GM21717 (cell line): ENCODE measurements around the gene ULBP2.
"Not testable (repeated sequence)": the region's sequence is repeated elsewhere in the genome, so short reads cannot be mapped to it uniquely, and the experiment has no call there.

Experiments used
- ATAC-seq: cut with Tn5 transposase; IDR thresholded peaks from one replicate; pipeline ENCODE4 v1.9.1; 2021; ENCODE audit warnings: mild to moderate bottlenecking, moderate library complexity; ENCODE audit not compliant: unreplicated experiment

The ULBP2 gene

GRCh38 chr6:149925974-149926777 lies 15.6 kb upstream of the ULBP2 start:
- ATAC-seq: peak; percentile 63

GRCh38 chr6:149927025-149927424 lies 14.8 kb upstream of the ULBP2 start:
- ATAC-seq: not testable (repeated sequence)

GRCh38 chr6:149929422-149929821 lies 12.4 kb upstream of the ULBP2 start:
- no peak for ATAC-seq

- ATAC-seq: no peak
Measured at GRCh38 chr6:149931501-149931900, 10.3 kb upstream of the ULBP2 start.

GRCh38 chr6:149933036-149933435 lies 8.8 kb upstream of the ULBP2 start:
- ATAC-seq: no peak

GRCh38 chr6:149933461-149933860 lies 8.4 kb upstream of the ULBP2 start:
- no peak for ATAC-seq

- no peak for ATAC-seq
Measured at GRCh38 chr6:149934249-149935156, 7.3 kb upstream of the ULBP2 start.

- ATAC-seq: no peak
Measured at GRCh38 chr6:149935246-149935645, 6.6 kb upstream of the ULBP2 start.

GRCh38 chr6:149935668-149936067 lies 6.1 kb upstream of the ULBP2 start:
- no peak for ATAC-seq

GRCh38 chr6:149936743-149937142 lies 5.1 kb upstream of the ULBP2 start:
- no peak for ATAC-seq

GRCh38 chr6:149938013-149938570 lies 3.7 kb upstream of the ULBP2 start:
- not testable (repeated sequence) for ATAC-seq

- ATAC-seq: peak; percentile 77
Measured at GRCh38 chr6:149938571-149939355, 3.1 kb upstream of the ULBP2 start.

- ATAC-seq: no peak
Measured at GRCh38 chr6:149939356-149939648, 2.5 kb upstream of the ULBP2 start.

GRCh38 chr6:149939909-149940671 lies 1.7 kb upstream of the ULBP2 start:
- no peak for ATAC-seq

- no peak for ATAC-seq
Measured at GRCh38 chr6:149940672-149940982, 1.2 kb upstream of the ULBP2 start.

GRCh38 chr6:149942461-149942829 lies 631 bp downstream of the ULBP2 start:
- ATAC-seq: no peak

GRCh38 chr6:149943321-149943720 lies 1.5 kb downstream of the ULBP2 start:
- not testable (repeated sequence) for ATAC-seq

GRCh38 chr6:149945276-149945675 lies 3.5 kb downstream of the ULBP2 start:
- ATAC-seq: not testable (repeated sequence)

- ATAC-seq: not testable (repeated sequence)
Measured at GRCh38 chr6:149946631-149947030, 4.8 kb downstream of the ULBP2 start.

GRCh38 chr6:149947533-149947932 lies 5.7 kb downstream of the ULBP2 start:
- ATAC-seq: not testable (repeated sequence)
